GM23338 (cell line): ENCODE results near the gene GEMIN2. TPM values are rescaled to one million over a fixed set of nuclear protein-coding genes. Genes with fewer than 3 reads are reported as not detected.

Source experiments
- ATAC-seq: fragments of 200-7000 bp; cut with Tn5 transposase; 3 replicates; pipeline ENCODE4 v1.9.1; 2020
- DNase-seq: peaks from one replicate; pipeline ENCODE4 v3.0.0-alpha.2; 2015; ENCODE audit warnings: low spot score
- H2AFZ ChIP-seq: fragments of 200-600 bp; sonication (generic); 2 replicates; pipeline ENCODE4 v1.8.0; 2016; ENCODE audit warnings: antibody characterized with exemption, mild to moderate bottlenecking, moderate library complexity
- H3F3A ChIP-seq: fragments of 200-600 bp; sonication (generic); replicated peaks from 2 replicates; pipeline ENCODE4 v1.8.0; 2017; ENCODE audit warnings: antibody characterized with exemption, mixed run types, low read depth
- H3K27ac ChIP-seq: fragments of 200-600 bp; sonication (generic); 2 replicates; pipeline ENCODE4 v1.6.1; 2016; ENCODE audit warnings: low read depth
- H3K27me3 ChIP-seq: fragments of 200-600 bp; sonication (generic); 2 replicates; pipeline ENCODE4 v1.8.0; 2016; ENCODE audit warnings: mild to moderate bottlenecking, mixed run types, moderate library complexity; ENCODE audit not compliant: insufficient read depth
- H3K36me3 ChIP-seq: fragments of 200-600 bp; sonication (generic); 2 replicates; pipeline ENCODE4 v1.8.0; 2016; ENCODE audit warnings: mild to moderate bottlenecking; ENCODE audit not compliant: insufficient read depth
- H3K4me1 ChIP-seq: fragments of 200-600 bp; sonication (generic); 2 replicates; pipeline ENCODE4 v1.8.0; 2016; ENCODE audit warnings: mild to moderate bottlenecking, moderate library complexity; ENCODE audit not compliant: insufficient read depth
- H3K4me2 ChIP-seq: fragments of 200-600 bp; sonication (generic); 2 replicates; pipeline ENCODE4 v1.7.1; 2017; ENCODE audit warnings: mixed run types
- H3K4me3 ChIP-seq: fragments of 200-600 bp; sonication (generic); 2 replicates; pipeline ENCODE4 v1.6.1; 2016; ENCODE audit warnings: mixed run types
- H3K79me2 ChIP-seq: fragments of 200-600 bp; sonication (generic); replicated peaks from 2 replicates; pipeline ENCODE4 v1.8.0; 2017; ENCODE audit warnings: mild to moderate bottlenecking; ENCODE audit not compliant: insufficient read depth
- H3K9me2 ChIP-seq: fragments of 200-600 bp; sonication (generic); 2 replicates; pipeline ENCODE4 v1.8.0; 2017; ENCODE audit not compliant: insufficient read depth
- H4K20me1 ChIP-seq: fragments of 200-600 bp; sonication (generic); replicated peaks from 2 replicates; pipeline ENCODE4 v1.8.0; 2017; ENCODE audit warnings: mild to moderate bottlenecking; ENCODE audit not compliant: insufficient read depth
- H3K27ac Mint-ChIP-seq: 2 replicates; pipeline ENCODE4 v1.8.0; 2020; ENCODE audit warnings: inconsistent platforms, mild to moderate bottlenecking, moderate library complexity, mixed read lengths
- H3K27me3 Mint-ChIP-seq: 3 replicates; pipeline ENCODE4 v1.8.0; 2022; ENCODE audit warnings: low read depth, mild to moderate bottlenecking, moderate library complexity, mixed read lengths, inconsistent platforms; ENCODE audit not compliant: insufficient read depth, poor library complexity
- H3K36me3 Mint-ChIP-seq: 3 replicates; pipeline ENCODE4 v1.8.0; 2021; ENCODE audit warnings: low read depth, mild to moderate bottlenecking, inconsistent platforms, moderate library complexity, mixed read lengths
- H3K4me1 Mint-ChIP-seq: 3 replicates; pipeline ENCODE4 v1.8.0; 2020; ENCODE audit warnings: mild to moderate bottlenecking, inconsistent platforms, mixed read lengths
- H3K4me3 Mint-ChIP-seq: 3 replicates; pipeline ENCODE4 v1.8.0; 2021; ENCODE audit warnings: moderate library complexity, mild to moderate bottlenecking, inconsistent platforms, mixed read lengths
- H3K9me3 Mint-ChIP-seq: 3 replicates; pipeline ENCODE4 v1.8.0; 2020; ENCODE audit warnings: moderate library complexity, mild to moderate bottlenecking, inconsistent platforms, mixed read lengths
- CREB1 ChIP-seq: fragments of 250-450 bp; sonication (Bioruptor Pico); IDR thresholded peaks from 2 replicates; pipeline ENCODE4 v1.5.0; 2020; ENCODE audit warnings: low read depth, mild to moderate bottlenecking, moderate library complexity
- EZH2 ChIP-seq: fragments of 200-600 bp; sonication (generic); IDR thresholded peaks from one replicate; pipeline ENCODE4 v1.8.0; 2017; ENCODE audit warnings: antibody characterized with exemption, mild to moderate bottlenecking, low read depth; ENCODE audit not compliant: unreplicated experiment
- EZH2phosphoT487 ChIP-seq: fragments of 200-600 bp; sonication (generic); IDR thresholded peaks from one replicate; pipeline ENCODE4 v1.8.1; 2018; ENCODE audit warnings: antibody characterized with exemption; ENCODE audit not compliant: unreplicated experiment
- POLR2AphosphoS5 ChIP-seq: IDR thresholded peaks from 2 replicates; pipeline ENCODE4 v1.6.1; 2016; ENCODE audit warnings: antibody characterized with exemption, low read depth
- STAT1 ChIP-seq: IDR thresholded peaks from one replicate; pipeline ENCODE4 v1.6.1; 2016; ENCODE audit warnings: antibody characterized with exemption; ENCODE audit not compliant: unreplicated experiment
- ZNF331 ChIP-seq: fragments of 250-450 bp; sonication (Bioruptor Pico); IDR thresholded peaks from 2 replicates; pipeline ENCODE4 v1.5.0; 2020; ENCODE audit warnings: low read depth, mild to moderate bottlenecking, moderate library complexity
- polyA plus RNA-seq: library from polyadenylated mRNA; unstranded; fragments of >200 nt; fragmentation: Nextera tagmentation; extraction: Ambion mirVana; gene quantifications from 2 replicates; pipeline ENCODE4 v1.2.1, GENCODE V29; 2016
- total RNA-seq: library from RNA; depleted of rRNA; stranded (reverse); fragments of >200 nt; shearing (Covaris generic); gene quantifications from 2 replicates; pipeline ENCODE4 v1.2.3, GENCODE V29; 2014
- TF ChIP-seq, protein P1 (sequence below): fragments of 250-450 bp; sonication (Bioruptor Pico); IDR thresholded peaks from 2 replicates; pipeline ENCODE4 v1.5.0; 2020; ENCODE audit warnings: mild to moderate bottlenecking, moderate library complexity
- TF ChIP-seq, protein P2 (sequence below): IDR thresholded peaks from 2 replicates; pipeline ENCODE4 v1.6.1; 2016; ENCODE audit warnings: antibody characterized with exemption
- TF ChIP-seq, protein P3 (sequence below), 2 experiments: fragments of 200-600 bp in 1 of 2; sonication (generic) in 1 of 2; conservative IDR thresholded peaks; 2 replicates each; pipeline versions ENCODE4 v1.5.1 to v1.6.1; 2016 to 2017; ENCODE audit warnings: antibody characterized with exemption in 2 of 2, low read depth in 2 of 2, mild to moderate bottlenecking in 2 of 2, moderate library complexity in 1 of 2

GEMIN2 gene
- total and polyA plus RNA-seq, 2 experiments from 2014 or later, result 37.0 to 61.6 TPM

DNA sequence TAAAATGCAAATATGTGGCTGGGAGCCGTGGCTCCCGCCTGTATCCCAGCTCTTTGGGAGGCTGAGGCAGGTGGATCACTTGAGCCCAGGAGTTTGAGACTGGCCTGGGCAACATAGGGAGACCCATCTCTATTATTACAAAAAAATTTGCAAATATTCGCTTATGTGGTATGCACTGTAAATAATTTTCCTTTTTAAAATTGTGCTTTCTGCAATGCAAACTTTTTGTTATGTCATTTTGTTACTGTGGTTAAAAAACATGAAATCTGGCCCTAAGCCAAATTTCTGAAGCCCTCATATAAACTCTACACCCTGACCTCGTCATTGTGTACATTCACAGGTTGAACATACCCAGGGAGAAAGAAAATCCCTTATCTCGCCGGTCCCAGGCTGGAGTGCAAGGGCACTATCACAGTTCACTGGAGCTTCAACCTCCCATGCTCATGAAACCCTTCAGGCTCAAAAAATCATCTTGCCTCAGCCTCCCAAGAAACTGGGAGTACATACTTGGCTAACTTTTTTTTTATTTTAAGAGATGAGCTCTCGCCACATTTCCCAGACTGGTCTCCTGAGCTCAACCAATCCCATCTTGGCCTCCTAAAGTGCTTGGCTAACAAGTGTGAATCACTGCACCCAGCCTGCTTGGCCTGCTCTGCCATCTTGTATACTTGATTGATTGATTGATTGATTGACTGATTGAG lies 31.3 kb downstream of the GEMIN2 start (continued):
- TF ChIP-seq, protein P1, sequence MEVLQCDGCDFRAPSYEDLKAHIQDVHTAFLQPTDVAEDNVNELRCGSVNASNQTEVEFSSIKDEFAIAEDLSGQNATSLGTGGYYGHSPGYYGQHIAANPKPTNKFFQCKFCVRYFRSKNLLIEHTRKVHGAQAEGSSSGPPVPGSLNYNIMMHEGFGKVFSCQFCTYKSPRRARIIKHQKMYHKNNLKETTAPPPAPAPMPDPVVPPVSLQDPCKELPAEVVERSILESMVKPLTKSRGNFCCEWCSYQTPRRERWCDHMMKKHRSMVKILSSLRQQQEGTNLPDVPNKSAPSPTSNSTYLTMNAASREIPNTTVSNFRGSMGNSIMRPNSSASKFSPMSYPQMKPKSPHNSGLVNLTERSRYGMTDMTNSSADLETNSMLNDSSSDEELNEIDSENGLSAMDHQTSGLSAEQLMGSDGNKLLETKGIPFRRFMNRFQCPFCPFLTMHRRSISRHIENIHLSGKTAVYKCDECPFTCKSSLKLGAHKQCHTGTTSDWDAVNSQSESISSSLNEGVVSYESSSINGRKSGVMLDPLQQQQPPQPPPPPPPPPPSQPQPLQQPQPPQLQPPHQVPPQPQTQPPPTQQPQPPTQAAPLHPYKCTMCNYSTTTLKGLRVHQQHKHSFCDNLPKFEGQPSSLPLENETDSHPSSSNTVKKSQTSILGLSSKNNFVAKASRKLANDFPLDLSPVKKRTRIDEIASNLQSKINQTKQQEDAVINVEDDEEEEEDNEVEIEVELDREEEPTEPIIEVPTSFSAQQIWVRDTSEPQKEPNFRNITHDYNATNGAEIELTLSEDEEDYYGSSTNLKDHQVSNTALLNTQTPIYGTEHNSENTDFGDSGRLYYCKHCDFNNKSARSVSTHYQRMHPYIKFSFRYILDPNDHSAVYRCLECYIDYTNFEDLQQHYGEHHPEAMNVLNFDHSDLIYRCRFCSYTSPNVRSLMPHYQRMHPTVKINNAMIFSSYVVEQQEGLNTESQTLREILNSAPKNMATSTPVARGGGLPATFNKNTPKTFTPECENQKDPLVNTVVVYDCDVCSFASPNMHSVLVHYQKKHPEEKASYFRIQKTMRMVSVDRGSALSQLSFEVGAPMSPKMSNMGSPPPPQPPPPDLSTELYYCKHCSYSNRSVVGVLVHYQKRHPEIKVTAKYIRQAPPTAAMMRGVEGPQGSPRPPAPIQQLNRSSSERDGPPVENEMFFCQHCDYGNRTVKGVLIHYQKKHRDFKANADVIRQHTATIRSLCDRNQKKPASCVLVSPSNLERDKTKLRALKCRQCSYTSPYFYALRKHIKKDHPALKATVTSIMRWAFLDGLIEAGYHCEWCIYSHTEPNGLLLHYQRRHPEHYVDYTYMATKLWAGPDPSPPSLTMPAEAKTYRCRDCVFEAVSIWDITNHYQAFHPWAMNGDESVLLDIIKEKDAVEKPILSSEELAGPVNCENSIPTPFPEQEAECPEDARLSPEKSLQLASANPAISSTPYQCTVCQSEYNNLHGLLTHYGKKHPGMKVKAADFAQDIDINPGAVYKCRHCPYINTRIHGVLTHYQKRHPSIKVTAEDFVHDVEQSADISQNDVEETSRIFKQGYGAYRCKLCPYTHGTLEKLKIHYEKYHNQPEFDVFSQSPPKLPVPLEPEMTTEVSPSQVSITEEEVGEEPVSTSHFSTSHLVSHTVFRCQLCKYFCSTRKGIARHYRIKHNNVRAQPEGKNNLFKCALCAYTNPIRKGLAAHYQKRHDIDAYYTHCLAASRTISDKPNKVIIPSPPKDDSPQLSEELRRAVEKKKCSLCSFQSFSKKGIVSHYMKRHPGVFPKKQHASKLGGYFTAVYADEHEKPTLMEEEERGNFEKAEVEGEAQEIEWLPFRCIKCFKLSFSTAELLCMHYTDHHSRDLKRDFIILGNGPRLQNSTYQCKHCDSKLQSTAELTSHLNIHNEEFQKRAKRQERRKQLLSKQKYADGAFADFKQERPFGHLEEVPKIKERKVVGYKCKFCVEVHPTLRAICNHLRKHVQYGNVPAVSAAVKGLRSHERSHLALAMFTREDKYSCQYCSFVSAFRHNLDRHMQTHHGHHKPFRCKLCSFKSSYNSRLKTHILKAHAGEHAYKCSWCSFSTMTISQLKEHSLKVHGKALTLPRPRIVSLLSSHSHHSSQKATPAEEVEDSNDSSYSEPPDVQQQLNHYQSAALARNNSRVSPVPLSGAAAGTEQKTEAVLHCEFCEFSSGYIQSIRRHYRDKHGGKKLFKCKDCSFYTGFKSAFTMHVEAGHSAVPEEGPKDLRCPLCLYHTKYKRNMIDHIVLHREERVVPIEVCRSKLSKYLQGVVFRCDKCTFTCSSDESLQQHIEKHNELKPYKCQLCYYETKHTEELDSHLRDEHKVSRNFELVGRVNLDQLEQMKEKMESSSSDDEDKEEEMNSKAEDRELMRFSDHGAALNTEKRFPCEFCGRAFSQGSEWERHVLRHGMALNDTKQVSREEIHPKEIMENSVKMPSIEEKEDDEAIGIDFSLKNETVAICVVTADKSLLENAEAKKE (CRISPR knock-in tag), result no peak
- TF ChIP-seq EZH2 (no peak), POLR2AphosphoS5 (no peak), CREB1 (no peak)
- TF ChIP-seq, protein P2, sequence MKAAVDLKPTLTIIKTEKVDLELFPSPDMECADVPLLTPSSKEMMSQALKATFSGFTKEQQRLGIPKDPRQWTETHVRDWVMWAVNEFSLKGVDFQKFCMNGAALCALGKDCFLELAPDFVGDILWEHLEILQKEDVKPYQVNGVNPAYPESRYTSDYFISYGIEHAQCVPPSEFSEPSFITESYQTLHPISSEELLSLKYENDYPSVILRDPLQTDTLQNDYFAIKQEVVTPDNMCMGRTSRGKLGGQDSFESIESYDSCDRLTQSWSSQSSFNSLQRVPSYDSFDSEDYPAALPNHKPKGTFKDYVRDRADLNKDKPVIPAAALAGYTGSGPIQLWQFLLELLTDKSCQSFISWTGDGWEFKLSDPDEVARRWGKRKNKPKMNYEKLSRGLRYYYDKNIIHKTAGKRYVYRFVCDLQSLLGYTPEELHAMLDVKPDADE, result no peak

DNA sequence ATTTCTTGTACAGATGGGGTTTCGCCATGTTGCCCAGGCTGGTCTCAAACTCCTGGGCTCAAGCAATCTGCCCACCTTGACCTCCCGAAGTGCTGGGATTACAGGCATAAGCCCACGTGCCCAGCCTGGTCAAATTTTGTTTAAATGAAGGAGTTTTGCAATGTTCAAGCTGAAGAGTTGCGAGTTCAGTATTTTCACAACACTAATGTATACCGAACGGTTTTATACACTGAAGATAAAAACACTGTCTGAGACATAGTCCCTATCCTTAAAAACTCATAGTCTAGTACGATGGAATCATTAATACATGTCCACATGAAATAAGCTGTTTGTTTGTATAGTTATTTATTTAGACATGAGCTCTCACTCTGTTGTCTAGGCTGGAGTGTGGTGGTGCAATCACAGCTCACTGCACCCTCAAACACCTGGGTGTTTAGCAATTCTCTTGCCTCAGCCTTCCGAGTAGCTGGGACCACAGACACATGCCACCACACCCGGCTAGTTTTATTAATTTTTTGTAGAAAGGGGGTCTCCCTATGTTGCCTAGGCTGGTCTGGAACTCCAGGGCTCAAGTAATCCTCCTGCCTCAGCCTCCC lies 40.6 kb downstream of the GEMIN2 start:
- H3K79me2 ChIP-seq, result no peaks in the 10 kb centered on the region
- TF ChIP-seq EZH2phosphoT487, result no peak
- TF ChIP-seq, protein P2, result no peak
- no peak for TF ChIP-seq ZNF331 (CRISPR knock-in tag)
- TF ChIP-seq, protein P3, sequence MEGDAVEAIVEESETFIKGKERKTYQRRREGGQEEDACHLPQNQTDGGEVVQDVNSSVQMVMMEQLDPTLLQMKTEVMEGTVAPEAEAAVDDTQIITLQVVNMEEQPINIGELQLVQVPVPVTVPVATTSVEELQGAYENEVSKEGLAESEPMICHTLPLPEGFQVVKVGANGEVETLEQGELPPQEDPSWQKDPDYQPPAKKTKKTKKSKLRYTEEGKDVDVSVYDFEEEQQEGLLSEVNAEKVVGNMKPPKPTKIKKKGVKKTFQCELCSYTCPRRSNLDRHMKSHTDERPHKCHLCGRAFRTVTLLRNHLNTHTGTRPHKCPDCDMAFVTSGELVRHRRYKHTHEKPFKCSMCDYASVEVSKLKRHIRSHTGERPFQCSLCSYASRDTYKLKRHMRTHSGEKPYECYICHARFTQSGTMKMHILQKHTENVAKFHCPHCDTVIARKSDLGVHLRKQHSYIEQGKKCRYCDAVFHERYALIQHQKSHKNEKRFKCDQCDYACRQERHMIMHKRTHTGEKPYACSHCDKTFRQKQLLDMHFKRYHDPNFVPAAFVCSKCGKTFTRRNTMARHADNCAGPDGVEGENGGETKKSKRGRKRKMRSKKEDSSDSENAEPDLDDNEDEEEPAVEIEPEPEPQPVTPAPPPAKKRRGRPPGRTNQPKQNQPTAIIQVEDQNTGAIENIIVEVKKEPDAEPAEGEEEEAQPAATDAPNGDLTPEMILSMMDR (conservative IDR thresholded peaks at IDR 0.05; ENCODE audit: low read depth in 2 of 2), result no peak
- no peak for TF ChIP-seq POLR2AphosphoS5
- TF ChIP-seq STAT1, result no peak
- no peak for TF ChIP-seq EZH2

More for the DNA sequence above, 40.6 kb downstream of the GEMIN2 start:
- Histone ChIP-seq H3K36me3 (peaks cover 3% of the 10 kb centered on the region), H3F3A (no peaks in the 10 kb centered on the region), H3K4me2 (no peak overlapping the region), H3K27ac (no peak overlapping the region), H3K4me3 (no peak overlapping the region), H4K20me1 (peaks cover 7% of the 10 kb centered on the region; the same call in 1 of the 2 replicates), H3K27me3 (no peaks in the 10 kb centered on the region), H3K4me1 (no peaks in the 10 kb centered on the region), H3K9me2 (no peaks in the 10 kb centered on the region), H2AFZ (no peak overlapping the region)
- no peak for DNase-seq
- no peak for ATAC-seq
- no peak overlapping the region for H3K4me3 Mint-ChIP-seq
- peaks cover 15% of the 10 kb centered on the region; the same call in 2 of the 3 replicates for H3K36me3 Mint-ChIP-seq
- no peak overlapping the region; the same call in 1 of the 2 replicates for H3K27ac Mint-ChIP-seq
- H3K9me3 Mint-ChIP-seq, result no peaks in the 10 kb centered on the region
- H3K27me3 Mint-ChIP-seq, result no peaks in the 10 kb centered on the region
- no peaks in the 10 kb centered on the region for H3K4me1 Mint-ChIP-seq
